GM23338 (cell line): ENCODE results near the gene SCFD1. TPM values are rescaled to one million over a fixed set of nuclear protein-coding genes. Genes with fewer than 3 reads are reported as not detected.

Source experiments
- ATAC-seq: fragments of 200-7000 bp; cut with Tn5 transposase; 3 replicates; pipeline ENCODE4 v1.9.1; 2020
- DNase-seq: peaks from one replicate; pipeline ENCODE4 v3.0.0-alpha.2; 2015; ENCODE audit warnings: low spot score
- H2AFZ ChIP-seq: fragments of 200-600 bp; sonication (generic); 2 replicates; pipeline ENCODE4 v1.8.0; 2016; ENCODE audit warnings: antibody characterized with exemption, mild to moderate bottlenecking, moderate library complexity
- H3F3A ChIP-seq: fragments of 200-600 bp; sonication (generic); replicated peaks from 2 replicates; pipeline ENCODE4 v1.8.0; 2017; ENCODE audit warnings: antibody characterized with exemption, mixed run types, low read depth
- H3K27ac ChIP-seq: fragments of 200-600 bp; sonication (generic); 2 replicates; pipeline ENCODE4 v1.6.1; 2016; ENCODE audit warnings: low read depth
- H3K27me3 ChIP-seq: fragments of 200-600 bp; sonication (generic); 2 replicates; pipeline ENCODE4 v1.8.0; 2016; ENCODE audit warnings: mild to moderate bottlenecking, mixed run types, moderate library complexity; ENCODE audit not compliant: insufficient read depth
- H3K36me3 ChIP-seq: fragments of 200-600 bp; sonication (generic); 2 replicates; pipeline ENCODE4 v1.8.0; 2016; ENCODE audit warnings: mild to moderate bottlenecking; ENCODE audit not compliant: insufficient read depth
- H3K4me1 ChIP-seq: fragments of 200-600 bp; sonication (generic); 2 replicates; pipeline ENCODE4 v1.8.0; 2016; ENCODE audit warnings: mild to moderate bottlenecking, moderate library complexity; ENCODE audit not compliant: insufficient read depth
- H3K4me2 ChIP-seq: fragments of 200-600 bp; sonication (generic); 2 replicates; pipeline ENCODE4 v1.7.1; 2017; ENCODE audit warnings: mixed run types
- H3K4me3 ChIP-seq: fragments of 200-600 bp; sonication (generic); 2 replicates; pipeline ENCODE4 v1.6.1; 2016; ENCODE audit warnings: mixed run types
- H3K79me2 ChIP-seq: fragments of 200-600 bp; sonication (generic); replicated peaks from 2 replicates; pipeline ENCODE4 v1.8.0; 2017; ENCODE audit warnings: mild to moderate bottlenecking; ENCODE audit not compliant: insufficient read depth
- H3K9me2 ChIP-seq: fragments of 200-600 bp; sonication (generic); 2 replicates; pipeline ENCODE4 v1.8.0; 2017; ENCODE audit not compliant: insufficient read depth
- H4K20me1 ChIP-seq: fragments of 200-600 bp; sonication (generic); replicated peaks from 2 replicates; pipeline ENCODE4 v1.8.0; 2017; ENCODE audit warnings: mild to moderate bottlenecking; ENCODE audit not compliant: insufficient read depth
- H3K27ac Mint-ChIP-seq: 2 replicates; pipeline ENCODE4 v1.8.0; 2020; ENCODE audit warnings: inconsistent platforms, mild to moderate bottlenecking, moderate library complexity, mixed read lengths
- H3K27me3 Mint-ChIP-seq: 3 replicates; pipeline ENCODE4 v1.8.0; 2022; ENCODE audit warnings: low read depth, mild to moderate bottlenecking, moderate library complexity, mixed read lengths, inconsistent platforms; ENCODE audit not compliant: insufficient read depth, poor library complexity
- H3K36me3 Mint-ChIP-seq: 3 replicates; pipeline ENCODE4 v1.8.0; 2021; ENCODE audit warnings: low read depth, mild to moderate bottlenecking, inconsistent platforms, moderate library complexity, mixed read lengths
- H3K4me1 Mint-ChIP-seq: 3 replicates; pipeline ENCODE4 v1.8.0; 2020; ENCODE audit warnings: mild to moderate bottlenecking, inconsistent platforms, mixed read lengths
- H3K4me3 Mint-ChIP-seq: 3 replicates; pipeline ENCODE4 v1.8.0; 2021; ENCODE audit warnings: moderate library complexity, mild to moderate bottlenecking, inconsistent platforms, mixed read lengths
- H3K9me3 Mint-ChIP-seq: 3 replicates; pipeline ENCODE4 v1.8.0; 2020; ENCODE audit warnings: moderate library complexity, mild to moderate bottlenecking, inconsistent platforms, mixed read lengths
- CREB1 ChIP-seq: fragments of 250-450 bp; sonication (Bioruptor Pico); IDR thresholded peaks from 2 replicates; pipeline ENCODE4 v1.5.0; 2020; ENCODE audit warnings: low read depth, mild to moderate bottlenecking, moderate library complexity
- CTCF ChIP-seq, 2 experiments: fragments of 200-600 bp in 1 of 2; sonication (generic) in 1 of 2; conservative IDR thresholded peaks; 2 replicates each; pipeline versions ENCODE4 v1.5.1 to v1.6.1; 2016 to 2017; ENCODE audit warnings: antibody characterized with exemption in 2 of 2, low read depth in 2 of 2, mild to moderate bottlenecking in 2 of 2, moderate library complexity in 1 of 2
- ETS1 ChIP-seq: IDR thresholded peaks from 2 replicates; pipeline ENCODE4 v1.6.1; 2016; ENCODE audit warnings: antibody characterized with exemption
- EZH2 ChIP-seq: fragments of 200-600 bp; sonication (generic); IDR thresholded peaks from one replicate; pipeline ENCODE4 v1.8.0; 2017; ENCODE audit warnings: antibody characterized with exemption, mild to moderate bottlenecking, low read depth; ENCODE audit not compliant: unreplicated experiment
- EZH2phosphoT487 ChIP-seq: fragments of 200-600 bp; sonication (generic); IDR thresholded peaks from one replicate; pipeline ENCODE4 v1.8.1; 2018; ENCODE audit warnings: antibody characterized with exemption; ENCODE audit not compliant: unreplicated experiment
- JUNB ChIP-seq: IDR thresholded peaks from one replicate; pipeline ENCODE4 v1.6.1; 2016; ENCODE audit warnings: antibody characterized with exemption; ENCODE audit not compliant: unreplicated experiment
- NANOG ChIP-seq: IDR thresholded peaks from 2 replicates; pipeline ENCODE4 v1.6.1; 2016; ENCODE audit warnings: antibody characterized with exemption, borderline replicate concordance
- POLR2AphosphoS5 ChIP-seq: IDR thresholded peaks from 2 replicates; pipeline ENCODE4 v1.6.1; 2016; ENCODE audit warnings: antibody characterized with exemption, low read depth
- REST ChIP-seq: IDR thresholded peaks from one replicate; pipeline ENCODE4 v1.6.1; 2018; ENCODE audit warnings: antibody characterized with exemption; ENCODE audit not compliant: unreplicated experiment
- STAT1 ChIP-seq: IDR thresholded peaks from one replicate; pipeline ENCODE4 v1.6.1; 2016; ENCODE audit warnings: antibody characterized with exemption; ENCODE audit not compliant: unreplicated experiment
- ZNF114 ChIP-seq: fragments of 250-450 bp; sonication (Bioruptor Pico); IDR thresholded peaks from 2 replicates; pipeline ENCODE4 v1.5.0; 2020; ENCODE audit warnings: mild to moderate bottlenecking, moderate library complexity
- ZNF331 ChIP-seq: fragments of 250-450 bp; sonication (Bioruptor Pico); IDR thresholded peaks from 2 replicates; pipeline ENCODE4 v1.5.0; 2020; ENCODE audit warnings: low read depth, mild to moderate bottlenecking, moderate library complexity
- polyA plus RNA-seq: library from polyadenylated mRNA; unstranded; fragments of >200 nt; fragmentation: Nextera tagmentation; extraction: Ambion mirVana; gene quantifications from 2 replicates; pipeline ENCODE4 v1.2.1, GENCODE V29; 2016
- total RNA-seq: library from RNA; depleted of rRNA; stranded (reverse); fragments of >200 nt; shearing (Covaris generic); gene quantifications from 2 replicates; pipeline ENCODE4 v1.2.3, GENCODE V29; 2014

SCFD1 gene
- total and polyA plus RNA-seq, 2 experiments from 2014 or later: 77.6 to 110 TPM

GRCh38 chr14:30737916-30738315 lies 115.8 kb downstream of the SCFD1 start (continued):
- no peak for TF ChIP-seq REST
- TF ChIP-seq STAT1: no peak
- no peak for TF ChIP-seq ETS1
- no peak for TF ChIP-seq EZH2phosphoT487

GRCh38 chr14:30738978-30739377 lies 116.9 kb downstream of the SCFD1 start:
- no peaks in the 10 kb centered on the region for H3F3A ChIP-seq
- ATAC-seq (no peak), DNase-seq (no peak)
- Mint-ChIP-seq H3K4me1 (no peaks in the 10 kb centered on the region), H3K9me3 (no peaks in the 10 kb centered on the region), H3K4me3 (no peak overlapping the region), H3K36me3 (peaks cover 14% of the 10 kb centered on the region; the same call in 2 of the 3 replicates), H3K27me3 (peaks cover 1% of the 10 kb centered on the region), H3K27ac (no peak overlapping the region)
- no peak overlapping the region for H2AFZ ChIP-seq
- H3K27ac ChIP-seq: no peak overlapping the region
- no peaks in the 10 kb centered on the region for H3K27me3 ChIP-seq
- H3K4me1 ChIP-seq: no peaks in the 10 kb centered on the region
- no peak overlapping the region for H3K4me2 ChIP-seq
- H4K20me1 ChIP-seq: no peaks in the 10 kb centered on the region
- no peaks in the 10 kb centered on the region for H3K79me2 ChIP-seq
- H3K9me2 ChIP-seq: peaks cover 2% of the 10 kb centered on the region; the same call in 1 of the 2 replicates
- no peak overlapping the region for H3K4me3 ChIP-seq
- peaks cover 10% of the 10 kb centered on the region; the same call in 1 of the 2 replicates for H3K36me3 ChIP-seq
- TF ChIP-seq EZH2phosphoT487 (no peak), ETS1 (no peak), REST (no peak), CREB1 (CRISPR knock-in tag) (no peak), ZNF331 (CRISPR knock-in tag) (no peak), ZNF114 (CRISPR knock-in tag) (no peak), EZH2 (no peak), NANOG (no peak), CTCF (conservative IDR thresholded peaks at IDR 0.05; ENCODE audit: low read depth in 2 of 2) (no peak), JUNB (no peak), POLR2AphosphoS5 (no peak), STAT1 (no peak)
